ENCODE data around the gene BAZ2B.

BAZ2B gene

DNA sequence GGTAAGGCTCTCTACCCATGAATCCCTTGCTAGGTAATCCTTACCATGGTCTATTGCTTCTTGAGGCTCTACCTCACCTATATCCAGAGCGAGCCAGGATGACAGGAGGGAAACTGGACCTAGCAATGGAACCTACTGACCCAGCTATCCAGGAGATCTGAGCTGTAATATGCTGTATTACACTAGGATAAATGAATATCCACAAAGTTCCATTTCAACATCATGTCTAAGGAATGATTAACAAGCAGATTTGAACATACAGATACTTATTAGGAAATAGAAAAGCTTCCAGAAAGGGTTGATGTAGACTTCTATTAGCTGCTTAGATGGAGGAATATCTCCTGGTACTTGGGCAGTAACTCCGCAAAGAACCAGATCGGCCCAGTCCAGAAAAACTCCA lies 110.1 kb downstream of the BAZ2B start:
- no peak overlapping the region for H4K12ac ChIP-seq (ENCODE audit: low read depth, low read length)
- no peaks in the 10 kb centered on the region for H3K79me2 ChIP-seq (ENCODE audit: control insufficient read depth, insufficient read depth, low read length, poor library complexity)
- H3K4me1 ChIP-seq (ENCODE audit: control insufficient read depth in 1 of 2, insufficient read depth in 2 of 2, low read length in 2 of 2): no peaks in the 10 kb centered on the region
- no peak overlapping the region for H3K27ac ChIP-seq (ENCODE audit: low read depth, low read length)
- no peak overlapping the region for H2BK5ac ChIP-seq (ENCODE audit: low read depth, low read length, poor library complexity)
- H2BK12ac ChIP-seq (ENCODE audit: low read length): no peak overlapping the region
- H3K9me3 ChIP-seq (ENCODE audit: insufficient read depth, low read depth, low read length): no peaks in the 10 kb centered on the region
- no peak overlapping the region for H3K4ac ChIP-seq (ENCODE audit: low read depth, low read length)
- no peaks in the 10 kb centered on the region for H3K79me1 ChIP-seq (ENCODE audit: low read length)
- no peak overlapping the region for H2AFZ ChIP-seq (ENCODE audit: insufficient read depth, low read length, poor library complexity)
- H4K8ac ChIP-seq (ENCODE audit: low read depth, low read length): no peak overlapping the region
- no CpG with 5 or more reads among the region's 3 CpGs for WGBS (ENCODE audit: extremely low coverage, insufficient coverage, insufficient read length)
- no peak overlapping the region for H3K14ac ChIP-seq (ENCODE audit: low read length)
- DNase-seq: no peak
- no peak overlapping the region for H2BK120ac ChIP-seq (ENCODE audit: insufficient read depth, low read length, poor library complexity)
- no peaks in the 10 kb centered on the region for H3K27me3 ChIP-seq (ENCODE audit: insufficient read depth, low read length)
- no peak overlapping the region for H3K18ac ChIP-seq (ENCODE audit: low read length)
- H3K4me2 ChIP-seq (ENCODE audit: low read length): no peak overlapping the region
- H3K4me3 ChIP-seq (ENCODE audit: low read depth, low read length): no peak overlapping the region
- H4K91ac ChIP-seq (ENCODE audit: low read depth, low read length): no peak overlapping the region
- H3K9ac ChIP-seq (ENCODE audit: low read length): no peak overlapping the region
- no peak overlapping the region for H2AK5ac ChIP-seq (ENCODE audit: low read length)
- H3K36me3 ChIP-seq (ENCODE audit: control insufficient read depth in 1 of 2, insufficient read depth in 2 of 2, low read length in 2 of 2): no peaks in the 10 kb centered on the region
- H3K23ac ChIP-seq (ENCODE audit: low read length): no peak overlapping the region

DNA sequence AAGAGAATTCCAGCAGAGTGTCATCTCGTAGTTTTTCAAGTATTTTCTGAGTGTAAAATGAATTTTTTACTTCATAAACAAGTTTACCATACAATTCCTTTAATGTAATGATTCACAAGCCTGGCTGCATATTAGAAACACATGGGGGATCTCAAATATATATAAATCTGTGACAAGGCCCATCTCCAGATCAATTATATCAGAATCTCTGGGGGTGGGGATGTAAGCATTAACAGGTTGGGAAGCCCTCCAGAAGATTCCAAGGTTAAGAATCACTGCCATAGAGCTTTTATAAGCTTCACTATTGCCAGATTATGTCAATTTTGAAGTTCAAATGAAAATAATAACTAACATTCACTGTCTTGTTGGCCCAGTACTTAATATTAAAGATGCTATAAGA lies 111.2 kb downstream of the BAZ2B start:
- no peak overlapping the region for H3K14ac ChIP-seq (ENCODE audit: low read length)
- H3K18ac ChIP-seq (ENCODE audit: low read length): no peak overlapping the region
- H2BK5ac ChIP-seq (ENCODE audit: low read depth, low read length, poor library complexity): no peak overlapping the region
- H3K4me1 ChIP-seq (ENCODE audit: control insufficient read depth in 1 of 2, insufficient read depth in 2 of 2, low read length in 2 of 2): no peaks in the 10 kb centered on the region
- H3K79me2 ChIP-seq (ENCODE audit: control insufficient read depth, insufficient read depth, low read length, poor library complexity): no peaks in the 10 kb centered on the region
- H2AK5ac ChIP-seq (ENCODE audit: low read length): no peak overlapping the region
- DNase-seq: no peak
- H3K27me3 ChIP-seq (ENCODE audit: insufficient read depth, low read length): no peaks in the 10 kb centered on the region
- no peak overlapping the region for H3K27ac ChIP-seq (ENCODE audit: low read depth, low read length)
- no peak overlapping the region for H2AFZ ChIP-seq (ENCODE audit: insufficient read depth, low read length, poor library complexity)
- H4K8ac ChIP-seq (ENCODE audit: low read depth, low read length): no peak overlapping the region
- H3K9ac ChIP-seq (ENCODE audit: low read length): no peak overlapping the region
- no CpG with 5 or more reads among the region's 1 CpG for WGBS (ENCODE audit: extremely low coverage, insufficient coverage, insufficient read length)
- H2BK12ac ChIP-seq (ENCODE audit: low read length): no peak overlapping the region
- H3K23ac ChIP-seq (ENCODE audit: low read length): no peak overlapping the region
- H3K79me1 ChIP-seq (ENCODE audit: low read length): no peaks in the 10 kb centered on the region
- no peak overlapping the region for H3K4me2 ChIP-seq (ENCODE audit: low read length)
- H3K36me3 ChIP-seq (ENCODE audit: control insufficient read depth in 1 of 2, insufficient read depth in 2 of 2, low read length in 2 of 2): no peaks in the 10 kb centered on the region
- no peak overlapping the region for H2BK120ac ChIP-seq (ENCODE audit: insufficient read depth, low read length, poor library complexity)
- H3K9me3 ChIP-seq (ENCODE audit: insufficient read depth, low read depth, low read length): no peaks in the 10 kb centered on the region
- no peak overlapping the region for H3K4ac ChIP-seq (ENCODE audit: low read depth, low read length)
- H4K91ac ChIP-seq (ENCODE audit: low read depth, low read length): no peak overlapping the region
- no peak overlapping the region for H4K12ac ChIP-seq (ENCODE audit: low read depth, low read length)
- H3K4me3 ChIP-seq (ENCODE audit: low read depth, low read length): no peak overlapping the region

DNA sequence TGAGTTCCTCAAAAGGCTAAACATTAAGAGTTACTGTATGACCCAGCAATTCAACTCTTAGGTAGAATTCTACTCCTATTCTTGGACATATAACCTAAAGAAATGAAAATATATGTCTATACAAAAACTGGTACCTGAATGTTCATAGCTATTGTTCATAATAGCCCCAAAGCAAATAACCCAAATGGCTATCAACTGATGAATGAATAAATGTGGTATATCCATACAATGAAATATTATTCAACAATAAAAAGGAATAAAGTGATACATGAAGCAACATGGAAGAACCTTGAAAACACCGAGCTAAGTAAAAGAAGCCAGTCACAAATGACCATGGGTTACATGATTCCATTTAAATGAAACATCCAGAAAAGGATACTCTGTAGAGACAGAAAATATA lies 114.6 kb downstream of the BAZ2B start:
- H3K4me2 ChIP-seq (ENCODE audit: low read length): no peak overlapping the region
- no peak overlapping the region for H3K4me3 ChIP-seq (ENCODE audit: low read depth, low read length)
- H3K79me2 ChIP-seq (ENCODE audit: control insufficient read depth, insufficient read depth, low read length, poor library complexity): no peaks in the 10 kb centered on the region
- no peak overlapping the region for H4K91ac ChIP-seq (ENCODE audit: low read depth, low read length)
- H3K14ac ChIP-seq (ENCODE audit: low read length): no peak overlapping the region
- H3K36me3 ChIP-seq (ENCODE audit: control insufficient read depth in 1 of 2, insufficient read depth in 2 of 2, low read length in 2 of 2): no peaks in the 10 kb centered on the region
- no peaks in the 10 kb centered on the region for H3K9me3 ChIP-seq (ENCODE audit: insufficient read depth, low read depth, low read length)
- no peak overlapping the region for H2AFZ ChIP-seq (ENCODE audit: insufficient read depth, low read length, poor library complexity)
- no peak overlapping the region for H2BK12ac ChIP-seq (ENCODE audit: low read length)
- no peak for DNase-seq
- H2AK5ac ChIP-seq (ENCODE audit: low read length): no peak overlapping the region
- no peaks in the 10 kb centered on the region for H3K4me1 ChIP-seq (ENCODE audit: control insufficient read depth in 1 of 2, insufficient read depth in 2 of 2, low read length in 2 of 2)
- no peak overlapping the region for H3K9ac ChIP-seq (ENCODE audit: low read length)
- H3K79me1 ChIP-seq (ENCODE audit: low read length): no peaks in the 10 kb centered on the region
- no peaks in the 10 kb centered on the region for H3K27me3 ChIP-seq (ENCODE audit: insufficient read depth, low read length)
- H3K18ac ChIP-seq (ENCODE audit: low read length): no peak overlapping the region
- H3K4ac ChIP-seq (ENCODE audit: low read depth, low read length): no peak overlapping the region
- no peak overlapping the region for H4K12ac ChIP-seq (ENCODE audit: low read depth, low read length)
- no peak overlapping the region for H3K27ac ChIP-seq (ENCODE audit: low read depth, low read length)
- no peak overlapping the region for H4K8ac ChIP-seq (ENCODE audit: low read depth, low read length)
- H3K23ac ChIP-seq (ENCODE audit: low read length): no peak overlapping the region
- H2BK5ac ChIP-seq (ENCODE audit: low read depth, low read length, poor library complexity): no peak overlapping the region
- no CpG with 5 or more reads among the region's 1 CpG for WGBS (ENCODE audit: extremely low coverage, insufficient coverage, insufficient read length)
- no peak overlapping the region for H2BK120ac ChIP-seq (ENCODE audit: insufficient read depth, low read length, poor library complexity)

DNA sequence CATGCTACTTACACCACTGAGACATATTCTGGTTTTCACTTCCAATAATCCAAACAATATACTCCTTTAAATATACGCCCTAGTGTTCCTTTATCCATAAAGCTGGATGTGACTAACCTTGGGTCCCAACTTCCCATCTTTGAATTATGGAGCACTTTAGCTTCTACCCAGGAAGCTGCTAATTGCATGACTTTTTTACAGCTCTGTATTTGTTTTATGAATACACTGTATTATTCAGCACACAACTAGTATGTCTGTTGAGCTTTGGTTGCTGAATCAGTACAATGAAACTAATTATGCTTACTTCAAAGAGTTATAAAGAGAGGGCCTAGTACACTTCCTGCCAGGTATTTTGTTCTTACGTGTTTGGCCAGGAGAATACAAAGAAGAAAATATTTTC lies 118.5 kb downstream of the BAZ2B start:
- Histone ChIP-seq H2BK120ac (ENCODE audit: insufficient read depth, low read length, poor library complexity) (no peak overlapping the region), H3K36me3 (ENCODE audit: control insufficient read depth in 1 of 2, insufficient read depth in 2 of 2, low read length in 2 of 2) (no peaks in the 10 kb centered on the region), H3K4me3 (ENCODE audit: low read depth, low read length) (no peak overlapping the region), H3K9ac (ENCODE audit: low read length) (no peak overlapping the region), H3K79me2 (ENCODE audit: control insufficient read depth, insufficient read depth, low read length, poor library complexity) (no peaks in the 10 kb centered on the region), H4K8ac (ENCODE audit: low read depth, low read length) (no peak overlapping the region), H3K18ac (ENCODE audit: low read length) (no peak overlapping the region), H4K12ac (ENCODE audit: low read depth, low read length) (no peak overlapping the region), H3K23ac (ENCODE audit: low read length) (no peak overlapping the region), H3K4ac (ENCODE audit: low read depth, low read length) (no peak overlapping the region), H2AFZ (ENCODE audit: insufficient read depth, low read length, poor library complexity) (no peak overlapping the region), H4K91ac (ENCODE audit: low read depth, low read length) (no peak overlapping the region), H3K27me3 (ENCODE audit: insufficient read depth, low read length) (no peaks in the 10 kb centered on the region), H2AK5ac (ENCODE audit: low read length) (no peak overlapping the region), H3K9me3 (ENCODE audit: insufficient read depth, low read depth, low read length) (no peaks in the 10 kb centered on the region), H3K4me2 (ENCODE audit: low read length) (no peak overlapping the region), H3K79me1 (ENCODE audit: low read length) (no peaks in the 10 kb centered on the region), H3K4me1 (ENCODE audit: control insufficient read depth in 1 of 2, insufficient read depth in 2 of 2, low read length in 2 of 2) (no peaks in the 10 kb centered on the region), H2BK5ac (ENCODE audit: low read depth, low read length, poor library complexity) (no peak overlapping the region), H3K14ac (ENCODE audit: low read length) (no peak overlapping the region), H2BK12ac (ENCODE audit: low read length) (no peak overlapping the region), H3K27ac (ENCODE audit: low read depth, low read length) (no peak overlapping the region)
- no CpG with 5 or more reads among the region's 2 CpGs for WGBS (ENCODE audit: extremely low coverage, insufficient coverage, insufficient read length)
- no peak for DNase-seq

DNA sequence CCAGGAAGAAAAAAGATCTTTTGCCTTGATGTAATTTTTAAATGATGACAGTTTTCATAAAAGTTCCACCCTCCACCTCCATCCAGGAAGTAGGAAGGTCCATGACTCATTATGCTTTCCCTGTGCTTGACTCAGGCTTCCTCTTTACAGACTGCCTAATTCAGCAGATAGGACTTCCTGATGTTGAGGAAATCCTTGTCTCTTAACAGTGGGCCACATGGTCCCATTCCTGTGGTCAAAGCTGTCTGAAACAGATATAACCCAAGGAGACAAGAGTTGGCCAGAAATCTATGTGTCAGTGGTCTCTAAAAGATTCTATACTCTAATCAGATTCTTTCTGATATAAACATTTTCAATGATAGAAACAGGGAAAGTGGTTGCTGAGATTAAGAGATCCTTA lies 119.1 kb downstream of the BAZ2B start:
- H3K4ac ChIP-seq (ENCODE audit: low read depth, low read length): no peak overlapping the region
- H3K27ac ChIP-seq (ENCODE audit: low read depth, low read length): no peak overlapping the region
- no peak overlapping the region for H3K23ac ChIP-seq (ENCODE audit: low read length)
- H3K27me3 ChIP-seq (ENCODE audit: insufficient read depth, low read length): no peaks in the 10 kb centered on the region
- no peaks in the 10 kb centered on the region for H3K4me1 ChIP-seq (ENCODE audit: control insufficient read depth in 1 of 2, insufficient read depth in 2 of 2, low read length in 2 of 2)
- no peak overlapping the region for H4K91ac ChIP-seq (ENCODE audit: low read depth, low read length)
- no peak overlapping the region for H3K9ac ChIP-seq (ENCODE audit: low read length)
- H3K14ac ChIP-seq (ENCODE audit: low read length): no peak overlapping the region
- peak; percentile 34 to 59 for DNase-seq
- no peak overlapping the region for H2AFZ ChIP-seq (ENCODE audit: insufficient read depth, low read length, poor library complexity)
- H3K79me2 ChIP-seq (ENCODE audit: control insufficient read depth, insufficient read depth, low read length, poor library complexity): no peaks in the 10 kb centered on the region
- H3K4me2 ChIP-seq (ENCODE audit: low read length): no peak overlapping the region
- no peak overlapping the region for H2BK120ac ChIP-seq (ENCODE audit: insufficient read depth, low read length, poor library complexity)
- H2BK12ac ChIP-seq (ENCODE audit: low read length): no peak overlapping the region
- no peak overlapping the region for H2BK5ac ChIP-seq (ENCODE audit: low read depth, low read length, poor library complexity)
- H2AK5ac ChIP-seq (ENCODE audit: low read length): no peak overlapping the region
- no peak overlapping the region for H3K4me3 ChIP-seq (ENCODE audit: low read depth, low read length)
- H4K12ac ChIP-seq (ENCODE audit: low read depth, low read length): no peak overlapping the region
- no peak overlapping the region for H3K18ac ChIP-seq (ENCODE audit: low read length)
- H3K9me3 ChIP-seq (ENCODE audit: insufficient read depth, low read depth, low read length): no peaks in the 10 kb centered on the region
- no peaks in the 10 kb centered on the region for H3K36me3 ChIP-seq (ENCODE audit: control insufficient read depth in 1 of 2, insufficient read depth in 2 of 2, low read length in 2 of 2)
- H3K79me1 ChIP-seq (ENCODE audit: low read length): no peaks in the 10 kb centered on the region
- H4K8ac ChIP-seq (ENCODE audit: low read depth, low read length): no peak overlapping the region

Measured in trophoblast cell (in vitro differentiated cells and primary cell).